NCI-H2107 treated with DMSO at 0.1 percent for 48 hours (cell line): ENCODE measurements around the gene IMPA2.
"Not testable (repeated sequence)": the region's sequence is repeated elsewhere in the genome, so short reads cannot be mapped to it uniquely, and the experiment has no call there.

Experiments used
- DNase-seq: peaks from one replicate; lab custom pipeline; 2025; ENCODE audit not compliant: unreplicated experiment; lab: John Stamatoyannopoulos, UW

The IMPA2 gene

DNA sequence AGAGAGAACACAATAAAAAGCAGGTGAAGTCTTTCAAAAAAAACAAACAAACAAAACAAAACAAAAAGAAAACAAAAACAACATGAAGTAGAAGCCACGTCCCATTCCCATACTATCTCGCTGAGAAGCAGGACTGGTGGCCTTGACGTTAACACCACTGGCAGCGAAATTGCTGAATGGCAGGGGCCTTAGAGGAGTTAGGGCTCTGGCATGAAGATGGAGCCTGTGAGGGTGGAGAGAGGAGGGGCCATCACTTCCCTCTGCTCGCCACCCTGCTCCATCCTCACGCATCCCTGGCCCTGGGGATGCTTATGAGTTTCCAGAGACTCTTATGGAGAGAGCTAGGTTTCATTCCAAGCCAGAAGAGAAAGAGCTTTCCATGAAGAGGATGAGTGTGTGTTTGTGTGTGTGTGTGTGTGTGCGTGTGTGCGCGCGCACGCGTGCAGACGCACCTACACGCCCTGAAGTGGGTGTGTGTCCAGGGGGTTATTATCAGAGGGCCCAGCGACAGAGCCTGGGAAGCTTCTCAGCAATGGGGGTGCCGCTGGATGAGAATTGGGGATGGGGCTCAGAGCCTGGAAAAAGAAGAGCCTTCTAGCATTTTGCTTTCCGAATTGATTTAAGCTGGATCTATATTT lies 20.4 kb upstream of the IMPA2 start:
- DNase-seq, result no peak

DNA sequence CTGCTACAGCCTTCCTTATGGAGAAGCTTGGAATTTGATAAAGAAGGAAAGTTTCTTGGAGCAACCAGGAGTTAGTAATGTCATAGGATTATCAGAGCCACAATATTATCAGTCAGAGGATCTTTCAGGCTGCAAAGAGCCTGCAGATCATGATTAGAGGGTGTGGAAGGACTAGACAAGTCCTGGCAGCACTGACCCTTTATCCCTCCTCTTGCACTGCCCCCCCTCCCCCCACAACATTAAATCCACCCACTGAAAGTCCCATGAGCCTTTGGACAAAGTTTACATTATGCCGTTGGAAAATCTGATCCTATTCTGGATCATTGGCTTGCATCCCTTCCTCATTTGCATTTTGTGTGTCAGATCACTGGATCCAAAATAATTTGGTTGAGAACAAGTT lies 18.7 kb upstream of the IMPA2 start:
- DNase-seq, result no peak

DNA sequence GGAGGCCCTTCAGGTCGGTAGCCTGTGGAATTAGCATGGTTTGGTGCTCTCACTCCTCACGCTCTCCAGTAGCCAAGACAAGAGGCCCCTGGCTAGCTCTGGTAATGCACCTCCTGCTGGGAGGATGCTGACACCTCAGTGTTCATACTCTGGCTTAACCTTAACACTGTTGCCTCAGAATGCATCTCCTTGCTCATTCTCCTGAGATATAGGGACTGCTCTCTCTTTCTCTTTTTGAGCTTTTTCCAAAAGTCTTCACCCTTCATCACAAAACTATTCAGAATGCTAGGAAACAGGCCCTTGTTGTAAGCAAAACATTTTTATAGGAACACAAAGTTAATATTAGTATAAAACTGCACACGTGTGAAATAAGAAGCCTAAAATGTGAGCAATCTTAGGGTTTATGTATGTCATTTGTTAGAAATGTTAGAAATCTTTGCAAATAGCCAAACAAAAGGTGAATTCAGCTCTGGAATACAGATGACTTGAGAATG lies 17.3 kb upstream of the IMPA2 start:
- no peak for DNase-seq

DNA sequence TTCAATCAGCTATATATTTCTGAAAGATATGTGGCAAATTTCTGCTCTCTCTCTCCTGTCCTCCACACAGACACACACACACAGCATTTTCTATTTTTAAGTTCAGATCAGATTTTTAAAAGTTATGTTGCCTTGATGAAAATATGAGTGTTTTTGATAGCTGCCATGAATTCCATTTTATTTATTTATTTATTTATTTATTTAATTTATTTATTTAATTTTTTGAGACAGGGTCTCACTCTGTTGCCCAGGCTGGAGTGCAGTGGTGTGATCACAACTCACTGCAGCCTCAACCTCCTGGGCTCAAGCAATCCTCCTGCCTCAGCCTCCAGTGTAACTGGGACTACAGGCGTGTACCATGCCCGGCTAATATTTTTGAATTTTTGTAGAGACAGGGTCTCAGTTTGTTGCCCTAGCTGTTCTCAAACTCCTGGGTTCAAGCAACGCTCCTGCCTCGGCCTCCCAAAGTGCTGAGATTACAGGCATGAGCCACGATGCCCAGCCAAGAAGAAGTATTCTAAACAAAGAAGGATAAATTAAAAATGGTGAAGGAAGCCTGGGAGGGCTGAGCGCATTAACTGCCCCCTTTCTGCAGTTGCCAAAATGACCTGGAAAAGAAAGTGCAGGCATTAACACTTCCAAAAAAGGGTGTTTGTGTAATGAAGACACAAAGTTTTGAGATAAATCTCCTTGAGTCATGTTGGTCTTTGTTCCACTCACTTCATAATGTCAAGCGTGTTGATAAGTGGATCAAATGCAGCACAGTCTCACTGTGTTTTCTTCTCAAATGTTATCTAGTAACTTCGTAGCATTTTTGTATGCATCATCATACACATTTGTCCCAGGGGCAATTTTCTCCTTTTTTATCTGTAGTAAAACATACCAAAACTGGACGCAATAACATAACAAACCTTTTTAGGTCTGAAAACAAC lies 11.1 kb upstream of the IMPA2 start:
- no peak for DNase-seq

DNA sequence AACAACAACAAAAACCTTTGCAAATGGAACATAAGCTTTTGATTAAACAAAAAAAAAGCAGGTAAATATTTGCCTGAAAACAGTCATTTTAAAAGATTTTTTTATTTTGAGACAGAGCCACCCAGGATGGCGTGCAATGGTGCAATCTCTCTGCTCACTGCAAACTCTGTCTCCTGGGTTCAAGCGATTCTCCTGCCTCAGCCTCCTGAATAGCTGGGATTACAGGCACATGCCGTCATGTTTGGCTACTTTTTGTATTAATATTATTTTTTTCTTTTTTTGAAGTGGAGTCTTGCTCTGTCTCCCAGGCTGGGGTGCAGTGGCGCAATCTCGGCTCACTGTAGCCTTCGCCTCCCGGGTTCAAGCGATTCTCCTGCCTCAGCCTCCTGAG lies 10.5 kb upstream of the IMPA2 start:
- DNase-seq, result not testable (repeated sequence)

DNA sequence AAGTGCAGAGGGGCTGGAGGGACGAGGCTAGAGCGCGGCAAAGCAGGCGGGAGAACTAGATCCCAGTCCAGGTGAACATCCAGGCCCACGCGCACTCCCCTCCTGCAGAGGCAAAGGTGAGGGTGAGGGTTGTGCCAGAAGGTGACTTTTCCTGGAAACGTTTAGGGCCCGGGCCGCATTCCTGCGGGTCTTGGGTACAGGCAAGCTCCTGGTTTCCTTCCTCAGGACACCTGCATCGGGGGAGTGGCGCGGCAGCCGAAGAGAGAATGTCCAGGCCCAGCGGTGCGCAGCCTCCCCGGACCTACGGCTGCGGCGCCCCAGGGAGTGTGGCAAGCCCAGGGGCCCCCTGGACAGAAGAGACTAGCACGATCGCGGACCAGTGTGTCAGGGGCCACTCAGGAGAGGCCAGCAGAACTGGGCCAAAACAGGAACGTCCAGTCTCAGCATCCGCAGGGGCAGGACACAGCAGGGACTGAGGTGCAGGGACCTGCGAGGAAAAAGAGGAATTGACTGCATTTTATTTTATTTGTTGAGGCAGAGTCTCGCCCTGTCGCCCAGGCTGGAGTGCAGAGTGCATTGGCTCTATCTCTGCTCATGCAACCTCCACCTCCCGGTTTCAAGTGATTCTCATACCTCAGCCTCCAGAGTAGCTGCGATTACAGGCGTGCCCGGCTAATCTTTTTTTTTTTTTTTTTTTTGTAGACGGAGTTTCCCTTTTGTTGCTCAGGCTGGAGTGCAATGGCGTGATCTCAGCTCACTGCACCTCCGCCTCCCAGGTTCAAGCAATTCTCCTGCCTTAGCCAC lies 8.7 kb upstream of the IMPA2 start:
- DNase-seq, result no peak

DNA sequence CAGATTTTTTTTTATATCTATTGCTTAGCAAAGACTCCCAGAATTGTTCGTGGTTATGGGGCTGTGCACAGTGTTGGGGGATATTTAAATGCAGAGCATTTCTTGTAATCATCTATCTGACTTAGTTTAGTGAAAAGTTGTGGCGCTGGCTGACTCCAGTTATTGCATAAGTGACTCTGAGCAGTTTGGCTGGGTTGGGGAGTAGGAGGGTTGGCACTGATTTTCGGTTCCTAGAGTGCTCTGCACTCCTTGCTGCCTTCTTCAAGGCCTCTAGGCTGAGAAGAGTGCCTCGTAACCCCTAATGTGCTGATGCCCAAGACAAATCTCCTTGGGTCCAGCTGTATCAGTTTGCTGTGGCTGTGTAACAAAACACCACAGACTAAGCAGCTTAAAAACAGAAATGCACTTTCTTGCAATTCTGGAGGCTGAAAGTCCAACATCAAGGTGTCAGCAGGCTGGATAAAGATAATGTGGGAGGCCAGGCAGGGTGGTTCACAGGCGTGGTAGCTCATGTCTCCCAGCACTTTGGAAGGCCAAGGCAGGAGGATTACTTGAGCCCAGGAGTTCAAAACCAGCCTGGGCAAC lies 6.5 kb upstream of the IMPA2 start:
- DNase-seq, result no peak

DNA sequence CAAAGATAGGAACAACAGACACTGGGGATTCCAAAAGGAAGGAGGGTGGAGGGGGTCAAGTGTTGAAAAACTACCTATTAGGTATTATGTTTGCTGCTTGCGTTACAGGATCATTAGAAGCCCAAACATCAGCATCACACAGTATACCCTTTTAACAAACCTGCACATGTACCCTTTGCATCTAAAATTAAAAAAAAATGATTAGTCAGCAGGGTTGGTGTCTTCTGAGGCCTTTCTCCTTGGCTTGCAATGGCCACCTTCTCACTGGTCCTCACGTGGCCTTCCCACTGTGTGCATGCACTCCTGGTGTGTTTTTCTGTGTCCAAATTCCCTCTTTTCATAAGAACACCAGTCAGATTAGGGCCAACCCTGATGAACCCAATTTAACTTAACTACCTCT lies 5.6 kb upstream of the IMPA2 start:
- no peak for DNase-seq

DNA sequence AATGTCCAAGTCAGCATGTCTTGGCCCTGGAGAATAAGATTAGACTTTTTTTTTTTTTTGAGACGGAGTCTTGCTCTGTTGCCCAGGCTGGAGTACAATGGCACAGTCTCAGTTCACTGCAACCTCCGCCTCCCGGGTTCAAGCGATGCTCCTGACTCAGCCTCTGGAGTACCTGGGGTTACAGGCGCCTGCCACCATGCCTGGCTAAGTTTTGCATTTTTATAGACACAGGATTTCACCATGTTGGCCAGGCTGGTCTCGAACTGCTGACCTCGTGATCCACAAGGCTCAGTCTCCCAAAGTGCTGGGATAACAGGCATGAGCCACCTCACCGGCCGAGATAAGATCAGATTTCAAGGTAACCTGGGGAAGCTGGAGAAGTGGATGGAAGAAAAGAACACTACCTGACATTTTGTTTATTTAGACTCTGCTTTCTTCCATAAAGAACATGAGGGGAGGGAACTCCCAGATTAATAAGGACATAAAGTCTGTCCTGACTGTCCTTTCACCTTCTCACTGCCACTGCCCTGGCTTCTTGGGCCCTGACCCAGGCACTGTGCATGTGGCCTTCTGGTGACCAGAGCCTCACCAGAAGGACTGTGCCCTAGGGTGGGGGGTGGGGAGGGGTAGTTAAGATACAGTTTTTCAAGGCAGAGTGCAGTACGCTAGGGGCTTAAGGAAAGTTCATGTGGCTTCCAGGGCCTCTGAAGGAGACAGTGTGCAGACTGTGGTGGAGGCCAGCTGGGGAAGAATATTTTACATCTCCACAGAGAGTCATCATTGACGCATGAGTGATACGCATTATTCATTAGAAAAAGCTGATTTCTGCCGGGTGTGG lies 4.8 kb upstream of the IMPA2 start:
- no peak for DNase-seq

DNA sequence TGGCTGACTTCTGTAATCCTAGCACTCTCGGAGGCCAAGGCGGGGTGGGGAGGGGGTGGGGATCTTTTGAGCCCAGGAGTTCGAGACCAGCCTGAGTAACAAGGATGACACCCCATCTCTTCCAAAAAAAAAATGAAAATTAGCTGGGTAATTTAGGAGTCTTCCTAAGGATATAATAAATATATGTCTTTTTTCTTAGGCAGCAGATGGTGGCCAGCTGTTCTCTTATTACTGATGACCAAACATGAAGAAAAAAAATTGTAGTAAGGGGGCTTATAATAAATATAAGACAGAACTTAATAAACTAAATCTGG lies 4.2 kb upstream of the IMPA2 start:
- DNase-seq, result no peak

DNA sequence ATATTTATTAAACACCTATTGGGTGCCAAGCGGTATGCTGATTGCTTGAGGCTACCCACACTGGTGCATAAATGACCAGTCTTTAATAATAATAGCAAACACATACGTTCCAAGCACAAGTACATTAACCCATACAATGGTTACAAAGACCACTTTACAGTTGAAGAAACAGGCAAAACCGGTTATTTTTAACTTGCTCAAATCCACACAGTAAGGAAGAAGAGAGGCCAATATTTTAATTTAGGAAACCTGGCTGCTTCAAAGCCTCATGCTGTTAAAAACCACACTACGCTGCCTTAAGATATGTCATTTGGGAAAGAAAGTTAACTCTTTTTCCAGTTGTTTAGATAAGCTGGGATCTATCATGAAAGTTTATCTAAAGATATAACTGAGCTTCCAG lies 2.4 kb upstream of the IMPA2 start:
- no peak for DNase-seq

DNA sequence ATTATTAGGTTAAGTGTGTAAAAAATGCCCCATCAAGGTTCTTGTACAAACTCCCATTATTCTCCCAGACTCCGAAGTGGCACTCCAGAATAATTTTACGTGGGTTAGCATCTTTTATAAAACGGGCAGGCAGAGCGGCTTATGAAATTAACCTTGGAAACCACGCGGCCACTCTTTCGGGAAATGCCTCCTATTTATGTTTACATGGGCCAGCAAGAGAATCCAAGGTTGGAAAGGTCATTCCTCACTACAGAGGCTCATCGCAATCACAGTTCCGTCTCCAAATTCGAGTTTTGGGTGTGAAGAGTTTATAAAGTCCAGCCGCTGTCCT lies 1.2 kb upstream of the IMPA2 start:
- no peak for DNase-seq

DNA sequence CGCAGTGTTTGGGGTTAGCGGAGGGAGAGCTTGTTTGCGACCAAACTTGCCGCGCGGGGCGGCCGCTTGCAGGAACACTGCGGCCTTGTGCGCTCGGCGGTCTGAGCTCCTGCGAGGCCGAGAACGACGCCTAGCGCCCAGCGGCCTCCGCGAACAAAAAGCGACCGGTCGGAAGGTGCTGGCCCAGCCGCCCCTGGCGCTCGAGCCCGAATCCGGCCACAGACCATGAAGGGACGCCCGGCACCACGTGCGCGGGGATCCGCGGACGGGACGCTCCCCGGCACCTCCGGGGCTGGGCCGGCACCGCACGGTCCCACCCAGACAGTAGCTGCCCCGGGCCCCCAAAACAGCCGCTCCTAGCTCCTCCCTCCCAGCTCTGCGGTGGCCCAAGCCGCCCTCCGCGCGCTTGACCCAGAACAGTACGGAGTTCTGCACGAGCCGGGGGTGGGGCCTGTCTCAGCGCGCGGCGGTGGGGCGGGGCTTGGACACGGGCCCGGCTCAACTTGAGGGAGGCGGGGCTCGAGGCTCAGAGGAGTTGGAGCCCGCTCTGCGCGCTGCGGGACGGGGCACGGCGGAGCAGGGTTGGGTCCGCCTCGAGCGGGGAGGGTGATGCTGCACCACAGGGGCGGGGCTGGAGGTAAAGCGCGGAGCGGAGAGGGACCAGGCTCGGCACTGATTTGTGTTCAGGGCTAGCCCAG lies 664 bp upstream of the IMPA2 start:
- peak; percentile 60 for DNase-seq

DNA sequence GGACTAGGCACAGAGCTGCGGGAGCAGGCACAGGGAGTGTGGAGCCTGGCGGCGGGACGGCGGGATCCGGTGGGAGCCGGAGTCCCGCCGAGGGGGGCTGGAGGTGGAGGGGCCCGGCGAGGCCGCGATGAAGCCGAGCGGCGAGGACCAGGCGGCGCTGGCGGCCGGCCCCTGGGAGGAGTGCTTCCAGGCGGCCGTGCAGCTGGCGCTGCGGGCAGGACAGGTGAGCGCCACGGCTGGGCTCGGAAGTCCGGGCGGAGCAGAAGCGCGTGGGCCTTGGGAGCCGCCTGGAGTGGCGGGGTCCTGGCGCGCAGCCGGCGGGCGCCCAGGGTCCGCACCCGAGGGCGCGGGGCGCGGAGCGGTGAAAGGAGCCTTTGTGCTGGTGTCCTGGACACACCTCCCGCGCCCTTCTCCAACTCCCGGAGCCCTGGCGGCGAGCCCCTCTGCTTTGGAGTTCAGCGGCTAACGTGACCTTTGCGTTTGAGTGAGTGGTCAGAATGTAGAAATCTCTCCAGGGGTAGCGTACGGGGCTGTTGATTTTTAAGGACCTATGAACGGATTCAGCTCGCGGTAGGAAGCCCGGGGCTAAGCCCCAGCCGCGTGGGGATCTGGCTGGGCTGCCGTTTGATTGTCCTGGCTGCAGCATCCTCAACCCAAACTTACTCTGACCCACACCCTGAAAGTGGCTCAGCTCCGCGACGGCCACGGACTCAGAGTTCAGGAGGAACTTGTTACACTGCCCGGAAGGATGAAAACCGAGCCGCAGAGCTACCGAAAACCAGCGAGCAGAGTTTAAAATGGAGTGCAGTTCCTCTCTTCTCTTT lies 448 bp downstream of the IMPA2 start:
- no peak for DNase-seq

DNA sequence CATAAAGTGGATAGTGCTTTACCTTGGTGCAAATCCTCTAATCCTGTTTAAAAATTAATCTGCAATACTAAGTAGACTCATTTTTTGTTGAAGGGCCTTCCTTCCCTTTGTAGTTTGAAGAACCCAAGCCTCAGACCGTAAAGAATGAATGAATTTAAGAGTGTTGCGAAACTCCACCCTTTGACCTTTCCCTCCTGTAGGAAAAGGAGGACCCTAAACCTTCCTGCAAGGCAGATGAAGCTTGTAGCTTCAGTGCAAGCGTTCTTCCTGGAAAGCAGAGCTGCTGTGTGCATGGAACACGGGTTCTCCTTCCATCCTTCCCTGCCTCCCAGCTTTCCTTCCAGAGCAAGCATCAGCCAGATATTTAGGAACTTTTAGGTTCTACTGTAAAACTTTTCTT lies 1.7 kb downstream of the IMPA2 start:
- no peak for DNase-seq

DNA sequence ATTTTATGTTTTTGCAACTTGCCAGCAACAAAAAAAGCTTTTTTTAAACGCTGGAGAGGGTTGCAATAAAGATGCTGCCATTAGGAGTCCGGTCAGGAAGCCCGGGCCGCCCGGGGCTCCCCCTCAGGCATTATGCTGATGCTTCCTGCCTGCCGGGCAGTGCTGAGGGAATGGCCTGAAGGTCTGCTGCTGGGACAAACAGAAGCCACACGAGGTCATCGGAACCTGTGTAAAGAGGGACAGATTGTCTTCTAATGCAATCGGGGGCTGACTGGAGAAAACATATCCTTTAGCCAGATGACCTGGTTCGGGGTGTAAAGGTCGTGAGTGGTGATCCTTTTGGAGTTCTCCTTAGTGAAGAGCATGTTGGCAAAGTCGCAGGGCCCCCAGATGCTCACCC lies 2.3 kb downstream of the IMPA2 start:
- no peak for DNase-seq

DNA sequence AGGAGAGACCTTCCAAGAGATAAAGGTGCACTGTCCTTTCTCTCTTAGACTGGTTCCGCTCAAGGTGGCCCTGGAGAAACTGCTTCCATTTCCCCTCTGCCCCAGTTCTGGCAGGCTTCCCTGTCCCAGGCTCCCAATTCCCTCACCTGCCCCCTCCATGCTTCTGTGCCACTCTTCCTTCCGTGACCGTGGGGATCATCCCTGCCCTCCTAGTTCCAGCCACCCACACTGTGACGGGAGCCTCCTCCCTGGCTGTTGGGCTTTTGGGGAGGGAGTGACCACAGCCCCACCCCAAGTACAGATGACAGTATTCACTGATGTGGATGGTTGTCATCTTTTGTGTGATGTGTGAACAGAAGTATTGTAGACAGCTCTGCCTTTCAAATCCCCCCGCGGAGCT lies 2.8 kb downstream of the IMPA2 start:
- DNase-seq, result no peak

DNA sequence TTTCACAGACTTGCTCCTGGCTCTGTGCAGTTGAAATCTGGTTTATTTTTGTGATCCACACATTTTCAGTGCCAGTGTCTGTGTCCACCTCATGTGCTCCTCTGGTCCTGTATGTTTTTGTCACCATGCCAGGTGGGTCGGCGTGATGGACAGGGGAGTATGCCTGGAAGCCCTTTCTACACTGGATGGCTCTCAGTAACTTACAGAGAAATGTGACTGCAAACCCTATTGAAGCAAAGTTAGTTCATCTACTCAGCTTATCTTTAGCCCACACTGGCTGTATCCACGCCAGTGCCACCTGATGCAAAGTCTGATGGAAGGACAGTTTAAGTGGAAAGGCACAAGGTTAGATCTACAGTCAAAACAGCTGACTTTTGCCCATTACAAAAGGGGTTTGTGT lies 4.3 kb downstream of the IMPA2 start:
- no peak for DNase-seq

DNA sequence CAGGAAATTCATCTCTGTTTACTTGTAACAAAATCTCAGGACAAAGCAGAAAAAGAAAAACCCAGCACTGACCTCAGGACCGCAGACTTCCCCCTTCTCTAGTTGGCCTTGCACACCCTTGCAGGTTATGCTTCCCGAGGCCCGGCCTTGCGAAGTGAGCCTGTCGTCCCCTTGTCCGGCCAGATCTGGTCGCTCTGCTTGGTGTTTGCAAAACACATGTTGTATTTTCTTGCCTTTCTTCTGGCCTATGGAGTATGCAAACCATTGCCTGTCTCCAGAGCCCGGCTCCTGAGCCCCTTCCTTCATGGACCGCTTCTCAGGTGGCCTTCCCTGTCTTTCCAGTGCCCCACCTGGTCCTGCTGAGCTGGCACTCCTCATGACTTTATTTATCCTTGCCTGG lies 4.8 kb downstream of the IMPA2 start:
- DNase-seq, result no peak
